Measurements from ENCODE around the gene CASP3.

DNA sequence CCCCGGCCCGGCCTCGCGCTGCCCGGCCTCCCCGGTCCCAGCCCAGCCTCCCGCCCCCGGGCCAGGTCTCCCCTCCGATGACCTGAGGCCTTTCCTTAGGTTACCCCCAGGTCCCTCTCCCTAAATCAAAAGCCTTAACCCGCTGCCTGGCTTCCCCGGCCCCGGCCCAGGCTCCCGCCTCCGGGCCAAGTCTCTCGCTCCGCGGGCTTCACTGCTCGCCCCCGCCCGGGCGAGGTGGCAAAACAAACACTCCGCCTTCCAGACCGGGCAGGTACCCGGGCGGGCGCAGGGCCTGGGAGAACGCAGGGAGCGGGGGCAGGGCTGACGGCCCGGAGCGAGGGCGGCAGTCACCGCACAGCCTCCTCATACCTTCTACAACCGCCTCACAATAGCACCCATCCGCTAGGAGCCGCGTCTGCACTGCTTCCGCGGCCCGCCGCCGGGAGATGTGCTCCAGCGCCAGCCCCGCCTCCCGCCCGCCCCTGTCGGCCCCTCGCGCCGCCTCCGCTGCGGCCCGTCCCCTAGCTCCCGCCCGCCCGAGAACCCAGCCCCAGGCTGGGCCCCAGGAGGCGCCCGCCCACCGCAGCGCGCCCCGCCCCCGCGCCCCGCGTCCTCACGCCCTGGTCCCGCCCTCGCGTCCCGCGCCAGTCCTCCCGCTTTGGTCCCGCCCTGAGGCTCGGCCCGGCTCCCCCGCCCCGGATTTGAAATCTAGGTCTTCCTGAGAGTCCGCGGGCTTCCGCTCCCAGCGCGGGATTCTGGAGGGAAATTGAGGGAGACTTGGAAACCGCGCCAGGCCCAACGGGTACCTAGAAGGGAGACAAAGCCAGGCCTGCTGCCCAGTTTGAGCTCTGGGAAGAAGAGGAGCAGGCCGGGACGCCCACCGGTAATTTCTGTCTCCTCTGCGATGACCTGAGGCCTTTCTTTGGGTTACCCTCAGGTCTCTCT lies at the start of gene CASP3, which contains the start of gene PRIMPOL:
- TF ChIP-seq, protein P1, sequence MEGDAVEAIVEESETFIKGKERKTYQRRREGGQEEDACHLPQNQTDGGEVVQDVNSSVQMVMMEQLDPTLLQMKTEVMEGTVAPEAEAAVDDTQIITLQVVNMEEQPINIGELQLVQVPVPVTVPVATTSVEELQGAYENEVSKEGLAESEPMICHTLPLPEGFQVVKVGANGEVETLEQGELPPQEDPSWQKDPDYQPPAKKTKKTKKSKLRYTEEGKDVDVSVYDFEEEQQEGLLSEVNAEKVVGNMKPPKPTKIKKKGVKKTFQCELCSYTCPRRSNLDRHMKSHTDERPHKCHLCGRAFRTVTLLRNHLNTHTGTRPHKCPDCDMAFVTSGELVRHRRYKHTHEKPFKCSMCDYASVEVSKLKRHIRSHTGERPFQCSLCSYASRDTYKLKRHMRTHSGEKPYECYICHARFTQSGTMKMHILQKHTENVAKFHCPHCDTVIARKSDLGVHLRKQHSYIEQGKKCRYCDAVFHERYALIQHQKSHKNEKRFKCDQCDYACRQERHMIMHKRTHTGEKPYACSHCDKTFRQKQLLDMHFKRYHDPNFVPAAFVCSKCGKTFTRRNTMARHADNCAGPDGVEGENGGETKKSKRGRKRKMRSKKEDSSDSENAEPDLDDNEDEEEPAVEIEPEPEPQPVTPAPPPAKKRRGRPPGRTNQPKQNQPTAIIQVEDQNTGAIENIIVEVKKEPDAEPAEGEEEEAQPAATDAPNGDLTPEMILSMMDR (conservative IDR thresholded peaks at IDR 0.05 in 1 of 2, IDR thresholded peaks at IDR 0.05 in 1 of 2; ENCODE audit: low read depth in 1 of 2, low read length in 2 of 2), result peak in 1 of 2 donors; percentile 3
- TF ChIP-seq EZH2 (IDR thresholded peaks at IDR 0.05; ENCODE audit: low read length, missing control alignments), result no peak
